ENCODE data around the gene ITIH5.

ITIH5 gene

GRCh38 chr10:7626283-7626682 lies 40.5 kb downstream of the ITIH5 start:
- DNase-seq (ENCODE audit: low spot score): no peak

GRCh38 chr10:7625836-7626235 lies 40.9 kb downstream of the ITIH5 start:
- no peak for DNase-seq (ENCODE audit: low spot score)

- DNase-seq (ENCODE audit: low spot score): no peak
These were observed 41.8 kb downstream of the ITIH5 start for GRCh38 chr10:7625009-7625408.

- no peak for DNase-seq (ENCODE audit: low spot score)
These were observed 43.8 kb downstream of the ITIH5 start for GRCh38 chr10:7622969-7623368.

DNA sequence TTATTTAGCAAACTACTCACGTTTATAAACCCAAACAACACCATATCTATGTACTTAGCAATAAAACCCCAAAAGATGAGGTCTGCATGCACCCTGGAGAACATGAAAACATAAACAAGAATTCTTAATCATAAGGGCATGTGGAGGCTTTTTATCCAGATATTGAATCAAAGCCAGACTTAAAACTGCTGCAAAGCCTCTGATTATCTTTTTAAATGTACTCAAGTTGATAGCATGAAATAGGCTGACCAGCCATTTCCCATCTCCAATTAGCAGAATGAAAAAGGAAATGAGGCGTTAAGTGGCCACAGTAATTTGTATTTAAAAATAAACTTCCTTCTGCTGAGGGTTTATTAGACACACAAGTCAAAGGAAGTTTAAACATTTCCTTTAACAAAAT lies 48.3 kb downstream of the ITIH5 start:
- DNase-seq (ENCODE audit: low spot score): no peak

DNA sequence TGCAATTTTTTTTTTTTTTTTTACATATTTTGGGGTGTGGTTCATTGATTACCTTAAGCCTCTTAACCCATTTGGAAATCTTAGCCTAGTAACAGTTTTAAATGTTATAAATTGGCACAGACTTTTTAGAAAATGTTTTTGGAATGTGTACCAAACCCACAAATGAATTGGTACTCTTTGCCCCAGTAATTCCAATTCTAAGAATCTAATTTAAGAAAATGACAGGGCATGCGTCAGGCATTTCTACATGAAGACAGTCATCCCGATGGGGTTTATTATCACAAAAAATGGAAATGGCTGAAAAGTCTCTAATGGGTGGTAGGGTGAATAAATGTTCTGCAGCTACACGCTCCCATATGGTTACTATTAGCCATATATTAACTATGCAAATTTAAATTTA lies 54.9 kb downstream of the ITIH5 start:
- DNase-seq (ENCODE audit: low spot score): no peak

DNA sequence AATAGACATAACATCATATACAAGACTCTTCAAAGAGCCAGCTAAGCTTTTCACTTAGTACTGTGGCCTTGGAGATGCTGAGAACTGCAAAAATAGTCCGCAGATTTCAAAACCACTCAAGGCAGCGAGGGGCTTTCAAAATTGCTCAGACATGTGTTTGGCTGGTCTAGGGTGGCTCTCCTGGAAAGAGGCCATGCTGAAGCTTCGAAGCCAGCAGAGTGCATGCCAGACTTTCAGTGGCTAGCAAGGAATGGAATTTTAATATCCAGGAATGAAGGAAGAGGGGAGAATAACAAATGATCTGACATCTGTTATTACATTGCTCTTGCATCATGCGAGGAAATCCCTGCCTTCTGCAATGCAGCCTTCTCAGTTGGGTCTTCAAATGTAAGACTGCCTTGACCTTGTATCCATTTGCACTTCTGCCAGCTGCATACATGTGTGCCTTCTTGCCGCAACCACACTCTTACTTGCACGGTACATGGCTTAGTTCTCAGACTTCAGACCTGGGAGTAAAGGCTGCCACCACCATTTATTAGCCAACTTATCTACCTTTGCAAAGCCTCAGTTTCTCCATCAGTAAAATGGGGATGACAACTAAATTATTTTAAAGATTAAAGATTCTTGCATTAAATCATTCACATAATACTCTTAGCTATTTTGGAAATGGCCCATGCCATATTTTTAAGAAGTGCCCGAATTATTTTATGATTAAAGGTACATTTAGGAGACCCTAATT lies 55.9 kb downstream of the ITIH5 start:
- no peak for DNase-seq (ENCODE audit: low spot score)

GRCh38 chr10:7610026-7610425 lies 56.7 kb downstream of the ITIH5 start:
- no peak for DNase-seq (ENCODE audit: low spot score)

- DNase-seq (ENCODE audit: low spot score): no peak
These were observed 57.2 kb downstream of the ITIH5 start for GRCh38 chr10:7609556-7609955.

GRCh38 chr10:7608001-7608400 lies 58.8 kb downstream of the ITIH5 start:
- DNase-seq (ENCODE audit: low spot score): no peak

DNA sequence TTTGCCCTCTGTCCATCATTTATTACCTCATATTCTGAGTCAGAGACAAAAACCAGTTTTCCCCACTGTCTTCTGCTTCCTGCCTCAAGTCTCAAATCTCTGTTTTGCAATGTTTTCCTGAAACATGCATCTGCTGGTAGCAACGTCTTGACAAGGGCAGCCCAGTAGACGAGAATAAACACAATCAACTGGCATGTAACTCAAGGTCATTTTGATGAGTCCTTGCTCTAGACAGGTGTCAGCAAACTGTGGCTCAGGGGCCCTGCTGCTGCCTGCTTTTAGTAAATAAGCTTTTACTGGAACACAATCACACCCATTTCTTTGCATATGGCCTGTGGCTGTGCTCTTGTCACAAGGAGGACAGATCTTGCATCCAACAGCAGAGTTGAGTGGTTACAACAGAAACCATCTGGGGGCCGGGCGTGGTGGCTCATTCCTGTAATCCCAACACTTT lies 59.8 kb downstream of the ITIH5 start:
- DNase-seq (ENCODE audit: low spot score): no peak

DNA sequence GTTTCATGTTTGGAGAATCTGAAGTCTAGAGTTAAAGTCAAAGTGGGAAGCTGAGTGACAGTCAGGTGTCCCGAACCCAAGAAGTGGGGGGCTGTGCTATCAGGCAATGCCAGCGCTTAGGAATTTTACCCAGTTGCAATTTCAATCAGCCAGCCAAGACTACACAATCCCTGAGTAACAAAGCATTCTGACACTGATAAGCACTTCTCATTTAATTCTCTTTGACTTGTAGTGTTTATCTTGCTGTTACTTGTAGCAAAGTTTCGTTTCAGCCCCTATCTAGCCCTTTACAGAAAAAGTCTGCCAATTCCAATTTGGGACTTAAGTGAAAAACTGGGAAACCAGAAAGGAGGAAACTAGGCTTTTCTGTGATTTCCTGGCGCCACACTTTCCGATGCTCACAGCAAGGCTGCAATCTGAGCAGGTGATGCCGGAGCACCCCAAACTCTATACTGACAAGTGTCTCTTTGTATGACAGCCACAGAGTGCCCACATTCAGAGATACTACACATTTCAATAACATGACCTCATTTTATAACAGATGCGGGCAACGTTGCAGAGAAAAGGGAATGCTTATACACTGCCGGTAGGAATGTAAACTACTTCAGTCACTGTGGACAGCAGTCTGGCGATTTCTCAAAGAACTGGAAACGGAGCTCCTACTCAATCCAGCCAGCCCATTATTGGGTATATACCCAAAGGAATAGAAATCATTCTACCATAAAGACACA lies 61.0 kb downstream of the ITIH5 start:
- DNase-seq (ENCODE audit: low spot score): no peak

DNA sequence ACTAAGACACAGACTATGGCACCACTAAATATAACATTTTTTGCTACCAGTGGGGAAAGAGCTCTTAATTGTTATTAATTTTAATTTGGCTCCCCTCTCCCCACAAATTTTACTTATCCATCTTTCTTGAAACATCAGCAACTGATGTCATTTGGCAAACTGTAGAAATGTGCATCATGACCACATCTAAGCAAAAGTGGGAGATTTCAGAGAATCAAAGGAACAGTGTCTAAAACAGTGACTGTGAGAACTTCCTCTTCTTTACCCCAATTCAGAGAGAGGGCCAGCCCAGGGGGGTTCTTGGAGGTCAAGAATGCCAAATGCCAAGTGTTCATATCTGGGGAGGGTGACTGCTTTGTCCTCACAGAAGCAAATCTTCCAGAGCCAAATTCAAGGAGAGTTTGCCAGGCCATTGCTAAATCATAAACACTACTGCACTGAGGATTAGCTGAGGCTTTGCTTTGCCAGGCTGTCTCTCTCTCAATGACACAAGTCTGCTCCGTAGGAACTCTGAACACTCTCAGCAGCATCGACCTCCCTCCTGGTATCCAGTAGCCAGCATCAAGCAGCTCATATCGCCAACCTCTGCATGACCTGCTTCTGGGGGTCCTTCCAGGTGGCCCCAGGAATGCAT lies 65.6 kb downstream of the ITIH5 start:
- no peak for DNase-seq (ENCODE audit: low spot score)

DNA sequence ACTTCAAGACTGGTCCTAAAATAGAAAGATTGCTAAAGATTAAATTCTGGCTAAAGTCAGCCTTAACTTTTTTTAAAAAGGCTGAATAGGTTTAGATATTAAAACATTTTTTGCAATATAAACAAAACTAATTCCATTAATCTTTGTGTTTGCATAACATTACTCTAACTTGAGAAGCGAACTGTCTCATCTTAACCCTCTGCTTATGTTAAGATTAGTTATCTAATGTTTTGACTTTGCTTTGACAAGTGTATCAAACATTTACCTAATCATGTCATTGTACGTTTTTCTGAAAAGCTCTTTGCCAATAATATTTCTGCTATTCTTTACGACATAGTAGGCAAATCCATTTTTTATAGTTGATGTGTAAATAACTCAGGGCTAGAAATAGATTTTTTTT lies 68.0 kb downstream of the ITIH5 start:
- DNase-seq (ENCODE audit: low spot score): no peak

- DNase-seq (ENCODE audit: low spot score): no peak
These were observed 70.4 kb downstream of the ITIH5 start for GRCh38 chr10:7596356-7596755.

GRCh38 chr10:7593905-7594304 lies 72.9 kb downstream of the ITIH5 start:
- no peak for DNase-seq (ENCODE audit: low spot score)

GRCh38 chr10:7593063-7593462 lies 73.7 kb downstream of the ITIH5 start:
- no peak for DNase-seq (ENCODE audit: low spot score)

GRCh38 chr10:7592627-7593026 lies 74.1 kb downstream of the ITIH5 start:
- DNase-seq (ENCODE audit: low spot score): no peak

DNA sequence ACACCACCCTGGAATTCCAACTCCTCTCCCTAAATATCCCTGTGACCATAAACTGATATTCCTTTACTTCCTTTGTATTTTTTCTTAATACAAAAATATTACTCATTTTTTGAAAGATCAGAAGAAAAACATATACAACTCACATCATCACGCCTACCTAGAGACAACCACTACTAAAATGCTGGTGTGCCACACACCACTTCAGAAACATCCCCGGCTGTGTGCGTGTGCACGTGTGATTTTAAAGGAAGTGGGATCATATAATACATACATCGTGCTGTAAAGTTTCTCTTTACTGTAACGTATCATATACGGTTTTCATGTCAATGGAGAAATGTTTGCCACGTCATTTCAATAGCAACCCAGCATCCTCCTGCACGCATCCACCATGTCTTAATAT lies 76.5 kb downstream of the ITIH5 start:
- no peak for DNase-seq (ENCODE audit: low spot score)

DNA sequence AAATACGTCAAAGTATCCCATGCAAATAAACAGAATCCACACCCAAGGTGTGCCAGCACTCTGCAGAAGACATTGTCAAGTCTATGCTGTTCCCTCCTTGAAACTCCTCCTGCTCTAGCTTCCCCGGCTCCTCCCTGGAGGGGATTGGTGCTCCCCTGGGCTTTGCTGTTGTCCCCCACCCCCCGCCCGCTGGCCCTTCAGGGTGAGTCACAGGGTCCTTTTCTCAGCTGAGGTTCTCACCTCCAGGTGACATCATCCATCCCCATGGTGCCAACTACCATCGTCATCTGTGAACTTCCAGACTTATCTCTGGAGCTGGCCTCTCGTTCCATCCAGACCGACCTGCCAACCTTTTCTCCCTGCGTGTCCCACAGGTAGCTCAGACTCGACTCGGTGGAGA lies 77.0 kb downstream of the ITIH5 start:
- DNase-seq (ENCODE audit: low spot score): no peak

GRCh38 chr10:7587865-7588188 lies 78.9 kb downstream of the ITIH5 start:
- no peak for DNase-seq (ENCODE audit: low spot score)

DNA sequence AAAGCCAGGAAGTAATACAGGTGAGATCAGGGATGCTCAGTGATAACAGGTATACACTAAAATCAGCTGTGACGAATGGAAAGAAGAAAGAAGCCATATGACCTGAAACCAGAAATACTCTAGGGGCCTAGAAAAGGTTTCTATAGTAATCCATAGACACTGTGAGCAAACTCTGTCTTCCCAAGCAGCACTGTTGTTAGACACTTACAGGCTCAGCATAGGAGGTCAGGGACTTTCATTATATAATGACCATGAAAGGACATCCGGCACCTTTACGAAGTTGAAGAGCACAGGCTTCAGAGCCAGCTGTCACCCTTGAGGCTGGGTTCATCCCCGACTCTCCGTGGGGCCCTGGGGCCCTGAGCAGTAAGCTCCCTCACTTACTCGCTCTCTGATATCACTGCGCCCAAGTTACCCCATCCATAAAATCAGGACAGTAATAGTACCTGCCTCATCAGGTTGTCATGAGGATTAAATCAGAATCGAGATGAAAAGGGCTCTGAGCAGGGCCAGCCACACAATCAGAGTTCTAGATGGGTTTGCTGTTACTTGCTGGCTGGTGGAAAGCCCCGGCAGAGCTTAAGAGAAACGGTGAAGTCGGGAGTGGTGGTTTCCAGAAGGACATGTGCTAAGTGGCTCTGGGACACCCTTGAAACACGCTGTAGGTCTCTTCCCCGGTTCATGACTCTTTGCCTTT lies 79.5 kb downstream of the ITIH5 start:
- DNase-seq (ENCODE audit: low spot score): no peak

- no peak for DNase-seq (ENCODE audit: low spot score)
These were observed 81.5 kb downstream of the ITIH5 start for GRCh38 chr10:7585228-7585627.
